GM06990 (cell line): ENCODE measurements around the gene PLCG1.
"Not testable (repeated sequence)": the region's sequence is repeated elsewhere in the genome, so short reads cannot be mapped to it uniquely, and the experiment has no call there.

Source experiments
- DNase-seq: peaks from one replicate; pipeline ENCODE4 v3.0.0-alpha.2; 2011; ENCODE audit not compliant: insufficient read length; ENCODE audit errors: extremely low read depth
- H3K27me3 ChIP-seq: replicated peaks from 2 replicates; pipeline ENCODE4 v1.6.0; 2011; ENCODE audit warnings: low read length; ENCODE audit not compliant: control insufficient read depth, insufficient read depth
- H3K36me3 ChIP-seq: 2 replicates; pipeline ENCODE4 v1.5.1; 2011; ENCODE audit warnings: low read length; ENCODE audit not compliant: control insufficient read depth, insufficient read depth
- H3K4me3 ChIP-seq: replicated peaks from 2 replicates; pipeline ENCODE4 v1.5.1; 2011; ENCODE audit warnings: low read depth, mild to moderate bottlenecking, control low read depth, low read length
- CTCF ChIP-seq: IDR thresholded peaks from 2 replicates; pipeline ENCODE4 v1.5.1; 2011; ENCODE audit warnings: low read length, control low read depth, mild to moderate bottlenecking, inconsistent platforms; ENCODE audit not compliant: insufficient read depth, poor library complexity, severe bottlenecking

Gene PLCG1

GRCh38 chr20:41131594-41132387 is 5.6 kb upstream of the PLCG1 start:
- no peak for TF ChIP-seq CTCF
- DNase-seq = peak; percentile 44
- no peaks in the 10 kb centered on the region; the same call in 1 of the 2 replicates for H3K36me3 ChIP-seq
- H3K4me3 ChIP-seq = no peak overlapping the region
- H3K27me3 ChIP-seq = no peaks in the 10 kb centered on the region

GRCh38 chr20:41132388-41132775 is 5.0 kb upstream of the PLCG1 start:
- not testable (repeated sequence) for DNase-seq, H3K36me3 ChIP-seq, H3K4me3 ChIP-seq, H3K27me3 ChIP-seq

GRCh38 chr20:41133709-41134361 is 3.5 kb upstream of the PLCG1 start:
- TF ChIP-seq CTCF = no peak
- peak; percentile 70 for DNase-seq
- Histone ChIP-seq H3K4me3 (no peak overlapping the region), H3K36me3 (no peaks in the 10 kb centered on the region), H3K27me3 (no peaks in the 10 kb centered on the region)

- Histone ChIP-seq H3K27me3 (no peaks in the 10 kb centered on the region), H3K36me3 (no peaks in the 10 kb centered on the region), H3K4me3 (no peak overlapping the region)
- no peak for TF ChIP-seq CTCF
- no peak for DNase-seq
Observed at GRCh38 chr20:41134362-41135186, 2.8 kb upstream of the PLCG1 start.

GRCh38 chr20:41135187-41135887 is 2.0 kb upstream of the PLCG1 start:
- H3K4me3 ChIP-seq = no peak overlapping the region
- H3K36me3 ChIP-seq = no peaks in the 10 kb centered on the region
- peak; percentile 84 for TF ChIP-seq CTCF
- no peaks in the 10 kb centered on the region for H3K27me3 ChIP-seq
- no peak for DNase-seq
